GM19324 (cell line): ENCODE data around the gene SIRT2.
"Not testable (repeated sequence)": the region's sequence is repeated elsewhere in the genome, so short reads cannot be mapped to it uniquely, and the experiment has no call there.

Experiments used
- ATAC-seq: cut with Tn5 transposase; IDR thresholded peaks from one replicate; pipeline ENCODE4 v1.9.1; 2021; ENCODE audit warnings: mild to moderate bottlenecking, moderate library complexity; ENCODE audit not compliant: unreplicated experiment, low FRiP score

The SIRT2 gene

GRCh38 chr19:38834104-38834490, 65.3 kb downstream of the SIRT2 start:
- no peak for ATAC-seq

GRCh38 chr19:38833092-38833425, 66.4 kb downstream of the SIRT2 start:
- no peak for ATAC-seq

DNA sequence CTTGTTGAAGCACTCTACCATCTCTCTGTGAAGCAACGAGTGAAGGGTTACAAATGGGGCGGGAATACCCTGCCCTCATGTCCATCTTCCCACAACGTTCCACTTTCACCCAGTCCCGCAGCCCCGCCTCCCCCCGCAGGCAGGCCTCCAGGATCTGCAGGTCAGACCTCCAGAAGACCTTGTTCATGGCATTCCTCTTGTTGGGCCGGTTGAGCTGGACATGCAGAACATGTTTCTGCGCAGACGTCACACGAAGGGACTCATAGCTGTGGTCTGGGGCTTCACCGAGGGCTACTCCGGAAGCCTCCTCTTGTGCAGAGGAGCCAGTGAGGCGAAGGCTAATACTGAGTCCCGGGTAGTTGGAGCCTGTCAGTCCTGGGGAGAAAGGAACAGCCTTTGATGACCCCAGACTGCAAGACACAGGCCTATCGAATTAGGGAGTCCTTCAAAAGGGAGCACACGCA, 68.2 kb downstream of the SIRT2 start:
- peak; percentile 30 for ATAC-seq

GRCh38 chr19:38830039-38830733, 69.2 kb downstream of the SIRT2 start:
- no peak for ATAC-seq

- not testable (repeated sequence) for ATAC-seq
These were observed 70.2 kb downstream of the SIRT2 start for GRCh38 chr19:38829203-38829602.
